UCSD-AML1 (cell line): ENCODE measurements around the gene NPTX1.

Experiments
- DNase-seq: peaks from one replicate; lab custom pipeline; 2025; ENCODE audit not compliant: unreplicated experiment; lab: John Stamatoyannopoulos, UW

Gene NPTX1

GRCh38 chr17:80481284-80482057 lies 5.1 kb upstream of the NPTX1 start:
- no peak for DNase-seq

GRCh38 chr17:80480248-80480647 lies 3.8 kb upstream of the NPTX1 start:
- DNase-seq: no peak

- DNase-seq: no peak
Observed at GRCh38 chr17:80479246-80479566, 2.8 kb upstream of the NPTX1 start.

GRCh38 chr17:80478487-80479245 lies 2.3 kb upstream of the NPTX1 start:
- no peak for DNase-seq

- no peak for DNase-seq
Observed at GRCh38 chr17:80477647-80478478, 1.5 kb upstream of the NPTX1 start.

GRCh38 chr17:80476877-80477646 lies 655 bp upstream of the NPTX1 start:
- DNase-seq: no peak

GRCh38 chr17:80474961-80475909 lies 1.2 kb downstream of the NPTX1 start:
- DNase-seq: no peak

- DNase-seq: peak; percentile 40
Observed at GRCh38 chr17:80474231-80474960, 2.0 kb downstream of the NPTX1 start.

- no peak for DNase-seq
Observed at GRCh38 chr17:80473701-80474100, 2.7 kb downstream of the NPTX1 start.

- DNase-seq: no peak
Observed at GRCh38 chr17:80472996-80473395, 3.4 kb downstream of the NPTX1 start.

GRCh38 chr17:80471922-80472321 lies 4.5 kb downstream of the NPTX1 start:
- no peak for DNase-seq

GRCh38 chr17:80470603-80471002 lies 5.8 kb downstream of the NPTX1 start:
- DNase-seq: no peak

- DNase-seq: no peak
Observed at GRCh38 chr17:80469667-80470066, 6.7 kb downstream of the NPTX1 start.

- no peak for DNase-seq
Observed at GRCh38 chr17:80468781-80469493, 7.5 kb downstream of the NPTX1 start.

- no peak for DNase-seq
Observed at GRCh38 chr17:80468242-80468641, 8.2 kb downstream of the NPTX1 start.

- no peak for DNase-seq
Observed at GRCh38 chr17:80466188-80466705, 10.2 kb downstream of the NPTX1 start.

- no peak for DNase-seq
Observed at GRCh38 chr17:80465327-80465974, 11.0 kb downstream of the NPTX1 start.

GRCh38 chr17:80464486-80464885 lies 11.9 kb downstream of the NPTX1 start:
- DNase-seq: no peak
